OCI-LY3 (cell line): ENCODE results near the gene B4GALT3.

Experiments
- H2AFZ ChIP-seq: fragments of 200-600, 300-600 bp; shearing (Covaris generic); 2 replicates; pipeline ENCODE4 v1.6.0; 2014; ENCODE audit warnings: antibody characterized with exemption, low read depth, low read length
- H3K27ac ChIP-seq: fragments of 200-600, 300-600 bp; sonication (generic); 2 replicates; pipeline ENCODE4 v1.5.1; 2014; ENCODE audit warnings: mild to moderate bottlenecking, low read length, moderate library complexity, mixed read lengths
- H3K27me3 ChIP-seq: fragments of 200-600, 300-600 bp; sonication (generic); 2 replicates; pipeline ENCODE4 v1.6.1; 2014; ENCODE audit warnings: low read depth, low read length, mixed read lengths
- H3K36me3 ChIP-seq: fragments of 200-600, 300-600 bp; sonication (generic); replicated peaks from 2 replicates; pipeline ENCODE3; 2014; ENCODE audit warnings: low read depth, low read length, mixed read lengths
- H3K4me1 ChIP-seq: fragments of 300-600, 200-600 bp; sonication (generic); 2 replicates; pipeline ENCODE4 v1.6.1; 2014; ENCODE audit warnings: low read length, mixed read lengths
- H3K4me2 ChIP-seq: fragments of 200-600, 300-600 bp; sonication (generic); 2 replicates; pipeline ENCODE4 v1.6.1; 2014; ENCODE audit warnings: low read length, mixed read lengths
- H3K4me3 ChIP-seq: fragments of 300-600, 200-600 bp; sonication (generic); 2 replicates; pipeline ENCODE4 v1.5.1; 2014; ENCODE audit warnings: antibody characterized with exemption, mild to moderate bottlenecking, low read length, moderate library complexity
- H3K79me2 ChIP-seq: fragments of 300-600, 200-600 bp; shearing (Covaris generic); 2 replicates; pipeline ENCODE4 v1.6.1; 2014; ENCODE audit warnings: mild to moderate bottlenecking, low read length, mixed read lengths
- H3K9ac ChIP-seq: fragments of 300-600, 200-600 bp; shearing (Covaris generic); 2 replicates; pipeline ENCODE4 v1.6.0; 2014; ENCODE audit warnings: mild to moderate bottlenecking, low read length, moderate library complexity
- H3K9me3 ChIP-seq: fragments of 200-600, 300-600 bp; shearing (Covaris generic); 2 replicates; pipeline ENCODE4 v1.6.1; 2014; ENCODE audit warnings: low read length, mixed read lengths; ENCODE audit not compliant: insufficient read depth
- H4K20me1 ChIP-seq: fragments of 200-600, 300-600 bp; sonication (generic); 2 replicates; pipeline ENCODE4 v1.6.1; 2016; ENCODE audit warnings: low read length, mixed read lengths; ENCODE audit not compliant: insufficient read depth
- EZH2phosphoT487 ChIP-seq: fragments of 200-600 bp; shearing (Covaris generic); IDR thresholded peaks from 2 replicates; pipeline ENCODE4 v1.6.1; 2018; ENCODE audit warnings: antibody characterized with exemption, mixed run types, low read depth
- TF ChIP-seq, protein P1 (sequence below): fragments of 200-600, 300-600 bp; sonication (generic); IDR thresholded peaks from 2 replicates; pipeline ENCODE4 v1.5.1; 2014; ENCODE audit warnings: antibody characterized with exemption, low read length, low read depth

The B4GALT3 gene

DNA sequence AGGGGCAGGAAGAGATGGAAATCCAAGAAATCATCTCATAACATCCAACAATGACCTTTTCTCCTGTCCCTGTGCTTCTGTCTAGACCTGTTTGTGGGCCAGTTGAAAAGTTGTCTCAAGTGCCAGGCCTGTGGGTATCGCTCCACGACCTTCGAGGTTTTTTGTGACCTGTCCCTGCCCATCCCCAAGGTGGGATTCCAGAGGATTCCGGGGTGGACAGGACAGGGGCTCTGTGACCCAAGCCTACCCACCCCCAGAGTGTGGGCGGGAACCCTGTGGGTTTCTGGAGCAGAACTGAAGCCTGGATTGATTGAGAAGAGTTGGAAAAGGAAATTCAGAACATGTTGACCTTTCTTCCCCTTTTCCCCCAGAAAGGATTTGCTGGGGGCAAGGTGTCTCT, 13.5 kb downstream of the B4GALT3 start:
- no peak overlapping the region for H2AFZ ChIP-seq
- peaks cover 23% of the 10 kb centered on the region for H3K4me1 ChIP-seq
- H3K4me3 ChIP-seq = no peak overlapping the region
- TF ChIP-seq EZH2phosphoT487 = no peak
- TF ChIP-seq, protein P1, sequence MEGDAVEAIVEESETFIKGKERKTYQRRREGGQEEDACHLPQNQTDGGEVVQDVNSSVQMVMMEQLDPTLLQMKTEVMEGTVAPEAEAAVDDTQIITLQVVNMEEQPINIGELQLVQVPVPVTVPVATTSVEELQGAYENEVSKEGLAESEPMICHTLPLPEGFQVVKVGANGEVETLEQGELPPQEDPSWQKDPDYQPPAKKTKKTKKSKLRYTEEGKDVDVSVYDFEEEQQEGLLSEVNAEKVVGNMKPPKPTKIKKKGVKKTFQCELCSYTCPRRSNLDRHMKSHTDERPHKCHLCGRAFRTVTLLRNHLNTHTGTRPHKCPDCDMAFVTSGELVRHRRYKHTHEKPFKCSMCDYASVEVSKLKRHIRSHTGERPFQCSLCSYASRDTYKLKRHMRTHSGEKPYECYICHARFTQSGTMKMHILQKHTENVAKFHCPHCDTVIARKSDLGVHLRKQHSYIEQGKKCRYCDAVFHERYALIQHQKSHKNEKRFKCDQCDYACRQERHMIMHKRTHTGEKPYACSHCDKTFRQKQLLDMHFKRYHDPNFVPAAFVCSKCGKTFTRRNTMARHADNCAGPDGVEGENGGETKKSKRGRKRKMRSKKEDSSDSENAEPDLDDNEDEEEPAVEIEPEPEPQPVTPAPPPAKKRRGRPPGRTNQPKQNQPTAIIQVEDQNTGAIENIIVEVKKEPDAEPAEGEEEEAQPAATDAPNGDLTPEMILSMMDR = no peak
- H3K9me3 ChIP-seq = no peaks in the 10 kb centered on the region
- no peak overlapping the region for H3K27ac ChIP-seq
- H3K27me3 ChIP-seq = no peaks in the 10 kb centered on the region
- H3K79me2 ChIP-seq = peaks cover 14% of the 10 kb centered on the region
- no peak overlapping the region for H3K4me2 ChIP-seq
- no peak overlapping the region for H3K9ac ChIP-seq
- H4K20me1 ChIP-seq = no peaks in the 10 kb centered on the region
- H3K36me3 ChIP-seq = peaks cover 24% of the 10 kb centered on the region

GRCh38 chr1:161162806-161163205, 14.5 kb downstream of the B4GALT3 start:
- Histone ChIP-seq H3K4me1 (peaks cover 27% of the 10 kb centered on the region), H3K27ac (no peak overlapping the region), H4K20me1 (no peaks in the 10 kb centered on the region), H3K4me2 (no peak overlapping the region), H3K9ac (no peak overlapping the region), H3K36me3 (peaks cover 24% of the 10 kb centered on the region), H3K9me3 (no peaks in the 10 kb centered on the region), H3K27me3 (no peaks in the 10 kb centered on the region), H3K79me2 (peaks cover 14% of the 10 kb centered on the region), H2AFZ (no peak overlapping the region), H3K4me3 (no peak overlapping the region)
- TF ChIP-seq, protein P1 = no peak
- no peak for TF ChIP-seq EZH2phosphoT487

GRCh38 chr1:161162052-161162451, 15.3 kb downstream of the B4GALT3 start:
- Histone ChIP-seq H3K27ac (no peak overlapping the region), H3K27me3 (no peaks in the 10 kb centered on the region), H3K4me3 (no peak overlapping the region), H3K9ac (no peak overlapping the region), H3K4me2 (no peak overlapping the region), H4K20me1 (no peaks in the 10 kb centered on the region), H2AFZ (no peak overlapping the region), H3K36me3 (peaks cover 29% of the 10 kb centered on the region), H3K9me3 (no peaks in the 10 kb centered on the region), H3K4me1 (peaks cover 24% of the 10 kb centered on the region), H3K79me2 (peaks cover 14% of the 10 kb centered on the region)
- TF ChIP-seq, protein P1 = no peak
- no peak for TF ChIP-seq EZH2phosphoT487

DNA sequence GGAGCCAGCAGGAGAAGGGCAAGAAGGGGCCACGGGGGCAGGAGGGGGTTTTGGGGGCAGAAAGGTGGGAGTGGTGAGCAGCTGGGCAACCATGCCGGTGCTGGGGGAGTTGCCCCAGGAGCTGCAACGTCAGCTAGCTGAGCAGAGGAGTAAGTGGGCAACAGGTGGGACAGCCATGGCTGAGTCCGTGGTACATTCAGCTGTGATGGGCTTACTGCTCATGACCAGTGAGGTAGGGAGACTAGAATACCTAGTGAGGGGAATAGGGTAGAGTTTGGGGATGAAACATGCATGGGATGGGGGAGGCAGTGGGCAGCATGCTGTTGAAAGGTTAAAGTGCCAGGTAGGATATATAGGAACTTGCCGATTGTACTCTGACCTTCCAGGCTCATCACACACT, 15.7 kb downstream of the B4GALT3 start:
- Histone ChIP-seq H3K4me3 (no peak overlapping the region), H4K20me1 (no peaks in the 10 kb centered on the region), H2AFZ (no peak overlapping the region), H3K9me3 (no peaks in the 10 kb centered on the region), H3K27me3 (no peaks in the 10 kb centered on the region), H3K4me1 (peaks cover 21% of the 10 kb centered on the region), H3K4me2 (no peak overlapping the region), H3K36me3 (peaks cover 29% of the 10 kb centered on the region), H3K27ac (no peak overlapping the region), H3K79me2 (peaks cover 14% of the 10 kb centered on the region), H3K9ac (no peak overlapping the region)
- no peak for TF ChIP-seq EZH2phosphoT487
- TF ChIP-seq, protein P1 = no peak
